ENCODE measurements around the gene SLC38A3. TPM values are rescaled to one million over a fixed set of nuclear protein-coding genes. Genes with fewer than 3 reads are reported as not detected.

Gene SLC38A3
- total RNA-seq, 2 experiments from 2014 or later, result 0.22 TPM; not detected in 1

DNA sequence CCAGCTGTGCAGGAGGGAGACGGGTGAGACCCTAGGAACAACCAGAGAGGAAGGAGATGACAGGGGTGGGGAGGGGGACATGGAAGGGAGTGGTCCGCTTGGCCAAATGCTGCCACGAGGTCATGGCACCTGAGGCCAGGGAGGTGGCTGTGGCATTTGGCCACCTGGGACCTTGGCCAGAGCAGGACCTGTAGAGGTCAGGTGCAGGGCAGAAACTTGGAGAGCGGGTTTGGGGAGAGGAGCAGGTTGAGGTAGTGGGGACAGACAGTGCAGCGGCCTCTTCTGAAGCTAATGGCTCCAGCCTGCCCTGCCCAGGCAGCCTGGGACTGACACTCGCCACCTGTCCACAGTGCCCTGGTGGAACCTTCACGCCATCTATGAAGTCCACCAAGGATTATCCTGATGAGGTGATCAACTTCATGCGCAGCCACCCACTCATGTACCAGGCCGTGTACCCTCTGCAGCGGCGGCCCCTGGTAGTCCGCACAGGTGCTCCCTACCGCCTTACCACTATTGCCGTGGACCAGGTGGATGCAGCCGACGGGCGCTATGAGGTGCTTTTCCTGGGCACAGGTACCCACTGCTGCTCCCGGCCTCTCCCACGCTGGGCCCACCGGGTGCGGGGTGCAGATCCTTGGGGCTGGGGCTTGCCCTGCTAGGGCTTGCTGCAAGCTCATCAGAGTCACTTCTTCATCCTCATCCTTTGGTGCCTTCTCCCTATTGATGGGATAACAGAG is 20.7 kb upstream of the SLC38A3 start:
- ChIA-PET CTCF (interaction anchor here (0.7 to 2.6 kb wide), 3 partner anchors 8 to 63 kb away, joined by 3 to 9 read pairs (median 3); no protein-coding TSS in a partner anchor), POLR2A (interaction anchor here (1.6 kb wide), 1 partner anchor 62 kb away, joined by 4 read pairs; no protein-coding TSS in a partner anchor)
- H3K27ac Mint-ChIP-seq, result no peak overlapping the region
- no peak for ATAC-seq
- no peaks in the 10 kb centered on the region for H3K9me3 Mint-ChIP-seq
- intact Hi-C loops (cut with micrococcal nuclease), result no loop called here
- H3K36me3 Mint-ChIP-seq (ENCODE audit: low read depth), result no peaks in the 10 kb centered on the region
- no peaks in the 10 kb centered on the region for H3K27me3 Mint-ChIP-seq
- TF ChIP-seq, protein P1, sequence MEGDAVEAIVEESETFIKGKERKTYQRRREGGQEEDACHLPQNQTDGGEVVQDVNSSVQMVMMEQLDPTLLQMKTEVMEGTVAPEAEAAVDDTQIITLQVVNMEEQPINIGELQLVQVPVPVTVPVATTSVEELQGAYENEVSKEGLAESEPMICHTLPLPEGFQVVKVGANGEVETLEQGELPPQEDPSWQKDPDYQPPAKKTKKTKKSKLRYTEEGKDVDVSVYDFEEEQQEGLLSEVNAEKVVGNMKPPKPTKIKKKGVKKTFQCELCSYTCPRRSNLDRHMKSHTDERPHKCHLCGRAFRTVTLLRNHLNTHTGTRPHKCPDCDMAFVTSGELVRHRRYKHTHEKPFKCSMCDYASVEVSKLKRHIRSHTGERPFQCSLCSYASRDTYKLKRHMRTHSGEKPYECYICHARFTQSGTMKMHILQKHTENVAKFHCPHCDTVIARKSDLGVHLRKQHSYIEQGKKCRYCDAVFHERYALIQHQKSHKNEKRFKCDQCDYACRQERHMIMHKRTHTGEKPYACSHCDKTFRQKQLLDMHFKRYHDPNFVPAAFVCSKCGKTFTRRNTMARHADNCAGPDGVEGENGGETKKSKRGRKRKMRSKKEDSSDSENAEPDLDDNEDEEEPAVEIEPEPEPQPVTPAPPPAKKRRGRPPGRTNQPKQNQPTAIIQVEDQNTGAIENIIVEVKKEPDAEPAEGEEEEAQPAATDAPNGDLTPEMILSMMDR (IDR thresholded peaks at IDR 0.05), result no peak
- no peak overlapping the region for H3K4me3 Mint-ChIP-seq
- H3K4me1 Mint-ChIP-seq (ENCODE audit: low read depth), result no peaks in the 10 kb centered on the region
- no peak for DNase-seq

- no peaks in the 10 kb centered on the region for H3K36me3 Mint-ChIP-seq (ENCODE audit: low read depth)
- no peak for DNase-seq
- intact Hi-C loops (cut with micrococcal nuclease), result no loop called here
- TF ChIP-seq, protein P1 (IDR thresholded peaks at IDR 0.05), result no peak
- H3K27me3 Mint-ChIP-seq, result no peaks in the 10 kb centered on the region
- H3K4me3 Mint-ChIP-seq, result no peak overlapping the region
- H3K9me3 Mint-ChIP-seq, result no peaks in the 10 kb centered on the region
- H3K27ac Mint-ChIP-seq, result no peak overlapping the region
- ChIA-PET POLR2A (interaction anchor here (0.5 to 1.6 kb wide), 2 partner anchors 62 to 1130 kb away, joined by 3 to 4 read pairs; no protein-coding TSS in a partner anchor), CTCF (interaction anchor here (1.0 to 2.6 kb wide), 2 partner anchors 10 to 64 kb away, joined by 3 to 9 read pairs; no protein-coding TSS in a partner anchor)
- ATAC-seq, result no peak
- H3K4me1 Mint-ChIP-seq (ENCODE audit: low read depth), result no peaks in the 10 kb centered on the region
These were observed 19.8 kb upstream of the SLC38A3 start for GRCh38 chr3:50185230-50185629.

DNA sequence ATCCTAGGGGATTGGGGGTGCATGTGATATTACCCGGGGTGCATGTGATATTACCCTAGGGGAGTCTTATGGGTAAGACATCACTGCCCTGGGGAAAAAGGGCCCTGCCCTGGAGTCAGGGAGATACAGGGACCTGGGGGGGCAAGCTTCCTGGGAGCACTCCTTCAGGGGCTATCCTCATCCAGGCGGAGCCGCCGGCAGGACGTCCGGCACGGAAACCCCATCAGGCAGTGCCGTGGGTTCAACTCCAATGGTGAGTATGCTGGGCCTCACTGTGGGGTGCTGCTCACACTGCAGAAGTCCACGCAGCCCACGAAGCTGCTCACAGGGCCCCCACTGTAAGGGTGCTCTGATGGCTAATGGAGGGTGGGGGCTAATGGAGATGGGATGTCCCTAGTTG is 19.0 kb upstream of the SLC38A3 start:
- Mint-ChIP-seq H3K27me3 (no peaks in the 10 kb centered on the region), H3K9me3 (no peaks in the 10 kb centered on the region), H3K27ac (no peak overlapping the region), H3K4me3 (no peak overlapping the region), H3K4me1 (ENCODE audit: low read depth) (no peaks in the 10 kb centered on the region), H3K36me3 (ENCODE audit: low read depth) (no peaks in the 10 kb centered on the region)
- TF ChIP-seq, protein P1 (IDR thresholded peaks at IDR 0.05), result no peak
- ChIA-PET POLR2A (no interaction called here), CTCF (no interaction called here)
- DNase-seq (no peak), ATAC-seq (no peak)
- intact Hi-C loops (cut with micrococcal nuclease), result no loop called here

GRCh38 chr3:50187750-50188149 is 17.3 kb upstream of the SLC38A3 start:
- TF ChIP-seq, protein P1 (IDR thresholded peaks at IDR 0.05), result no peak
- no peak for DNase-seq
- intact Hi-C loops (cut with micrococcal nuclease), result no loop called here
- Mint-ChIP-seq H3K9me3 (no peaks in the 10 kb centered on the region), H3K27ac (no peak overlapping the region), H3K27me3 (peaks cover 2% of the 10 kb centered on the region), H3K4me1 (ENCODE audit: low read depth) (peaks cover 2% of the 10 kb centered on the region), H3K36me3 (ENCODE audit: low read depth) (no peaks in the 10 kb centered on the region), H3K4me3 (no peak overlapping the region)
- POLR2A ChIA-PET, result interaction anchor here (0.6 kb wide), 2 partner anchors 59 to 85 kb away, joined by 3 read pairs; no protein-coding TSS in a partner anchor
- CTCF ChIA-PET, result interaction anchor here (1.3 to 3.3 kb wide), 2 partner anchors 34 to 66 kb away, joined by 3 to 10 read pairs; no protein-coding TSS in a partner anchor
- no peak for ATAC-seq

GRCh38 chr3:50189274-50189673 is 15.8 kb upstream of the SLC38A3 start:
- no peak overlapping the region for H3K27ac Mint-ChIP-seq
- no peaks in the 10 kb centered on the region for H3K36me3 Mint-ChIP-seq (ENCODE audit: low read depth)
- ATAC-seq, result peak; percentile 68
- TF ChIP-seq, protein P1 (IDR thresholded peaks at IDR 0.05), result peak; percentile 45
- ChIA-PET POLR2A (interaction anchor here (0.6 kb wide), 1 partner anchor 33 kb away, joined by 3 read pairs; no protein-coding TSS in a partner anchor), CTCF (interaction anchor here (0.9 to 4.5 kb wide), 9 partner anchors 10 to 78 kb away, joined by 3 to 17 read pairs (median 5); no protein-coding TSS in a partner anchor)
- no peaks in the 10 kb centered on the region for H3K9me3 Mint-ChIP-seq
- intact Hi-C loops (cut with micrococcal nuclease), result loop anchor here (1.0 kb wide), 1 partner anchor 68 kb away; no protein-coding TSS in a partner anchor
- peaks cover 11% of the 10 kb centered on the region for H3K27me3 Mint-ChIP-seq
- H3K4me1 Mint-ChIP-seq (ENCODE audit: low read depth), result peaks cover 7% of the 10 kb centered on the region
- H3K4me3 Mint-ChIP-seq, result no peak overlapping the region
- peak; percentile 76 for DNase-seq

Measured in activated CD8-positive, alpha-beta T cell treated with anti-CD3 and anti-CD28 coated beads for 36 hours (primary cell).